HFFc6 (cell line): ENCODE data around the gene ZSCAN30. TPM values are rescaled to one million over a fixed set of nuclear protein-coding genes. Genes with fewer than 3 reads are reported as not detected.

Source experiments
- DNase-seq: peaks from one replicate; pipeline ENCODE4 v3.0.0-alpha.2; 2018
- H3K27ac Mint-ChIP-seq: 2 replicates; pipeline ENCODE4 v1.8.0; 2020; ENCODE audit warnings: mild to moderate bottlenecking, mixed read lengths
- H3K27me3 Mint-ChIP-seq: 2 replicates; pipeline ENCODE4 v1.8.0; 2021; ENCODE audit warnings: mild to moderate bottlenecking, moderate library complexity, mixed read lengths; ENCODE audit not compliant: insufficient read depth
- H3K36me3 Mint-ChIP-seq: 2 replicates; pipeline ENCODE4 v1.8.0; 2021; ENCODE audit warnings: low read depth, mixed read lengths
- H3K4me1 Mint-ChIP-seq: 2 replicates; pipeline ENCODE4 v1.8.0; 2020; ENCODE audit warnings: low read depth, mixed read lengths
- H3K4me3 Mint-ChIP-seq: 2 replicates; pipeline ENCODE4 v1.8.0; 2020; ENCODE audit warnings: mild to moderate bottlenecking, moderate library complexity, mixed read lengths
- H3K9me3 Mint-ChIP-seq: 2 replicates; pipeline ENCODE4 v1.8.0; 2020; ENCODE audit warnings: mild to moderate bottlenecking, mixed read lengths
- CTCF ChIP-seq: fragments of 200-600 bp; sonication (generic); IDR thresholded peaks from 2 replicates; pipeline ENCODE4 v1.5.0; 2021; ENCODE audit warnings: antibody characterized with exemption, mild to moderate bottlenecking
- total RNA-seq, 6 experiments: library from RNA; stranded (reverse); fragmentation: NEBNext Ultra II Directional; extraction: Animal tissue kit (Norgen Biotek cat#: 25700); gene quantifications; 2 replicates in 1 of 6; 3 replicates in 5 of 6; pipeline ENCODE4 v1.2.3, GENCODE V29; 2021

ZSCAN30 gene
- total RNA-seq, 6 experiments from 2014 or later = 10.9 to 16.1 (median 14.7) TPM

GRCh38 chr18:35322486-35323458, 32.7 kb upstream of the ZSCAN30 start:
- peaks cover 6% of the 10 kb centered on the region for H3K9me3 Mint-ChIP-seq
- TF ChIP-seq CTCF = no peak
- no peaks in the 10 kb centered on the region for H3K27me3 Mint-ChIP-seq
- H3K4me3 Mint-ChIP-seq = no peak overlapping the region
- peaks cover 40% of the 10 kb centered on the region for H3K4me1 Mint-ChIP-seq
- peaks cover 13% of the 10 kb centered on the region; the same call in 1 of the 2 replicates for H3K36me3 Mint-ChIP-seq
- DNase-seq = peak; percentile 31
- H3K27ac Mint-ChIP-seq = peak overlapping the region; percentile 51

GRCh38 chr18:35311496-35311895, 21.5 kb upstream of the ZSCAN30 start:
- DNase-seq = peak; percentile 47
- no peak overlapping the region; the same call in 1 of the 2 replicates for H3K4me3 Mint-ChIP-seq
- no peak overlapping the region for H3K27ac Mint-ChIP-seq
- peaks cover 87% of the 10 kb centered on the region for H3K9me3 Mint-ChIP-seq
- H3K36me3 Mint-ChIP-seq = peaks cover 69% of the 10 kb centered on the region
- peaks cover 17% of the 10 kb centered on the region for H3K4me1 Mint-ChIP-seq
- H3K27me3 Mint-ChIP-seq = no peaks in the 10 kb centered on the region
- no peak for TF ChIP-seq CTCF

GRCh38 chr18:35306588-35307250, 16.7 kb upstream of the ZSCAN30 start:
- no peak for TF ChIP-seq CTCF
- DNase-seq = no peak
- H3K9me3 Mint-ChIP-seq = peaks cover 96% of the 10 kb centered on the region
- H3K36me3 Mint-ChIP-seq = peaks cover 94% of the 10 kb centered on the region
- H3K4me1 Mint-ChIP-seq = peaks cover 15% of the 10 kb centered on the region
- H3K27ac Mint-ChIP-seq = no peak overlapping the region
- H3K4me3 Mint-ChIP-seq = no peak overlapping the region
- H3K27me3 Mint-ChIP-seq = no peaks in the 10 kb centered on the region

GRCh38 chr18:35303610-35304009, 13.6 kb upstream of the ZSCAN30 start:
- Mint-ChIP-seq H3K27me3 (no peaks in the 10 kb centered on the region), H3K9me3 (peaks cover 96% of the 10 kb centered on the region), H3K27ac (no peak overlapping the region), H3K4me3 (no peak overlapping the region), H3K36me3 (peaks cover 97% of the 10 kb centered on the region), H3K4me1 (no peaks in the 10 kb centered on the region)
- no peak for DNase-seq
- no peak for TF ChIP-seq CTCF

DNA sequence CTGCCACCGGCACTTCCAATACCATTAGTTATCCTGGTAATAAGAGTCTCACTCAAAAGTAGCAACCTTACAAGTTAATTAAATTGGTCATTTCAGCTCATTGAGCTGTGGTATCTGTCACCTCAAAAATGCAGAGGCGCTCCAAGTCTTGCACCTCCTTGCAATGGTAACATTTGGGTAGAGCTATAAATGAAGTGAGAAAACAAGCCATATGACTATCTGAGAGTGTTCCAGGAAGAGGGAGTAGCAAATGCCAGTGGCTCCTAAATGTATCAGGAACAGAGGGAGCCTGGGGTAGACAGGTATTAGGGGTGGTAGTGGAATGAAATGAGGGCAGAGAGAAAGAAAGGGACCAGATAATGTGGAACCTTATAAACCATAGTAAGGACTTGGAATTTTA, 6.0 kb upstream of the ZSCAN30 start:
- peaks cover 2% of the 10 kb centered on the region; the same call in 1 of the 2 replicates for H3K27me3 Mint-ChIP-seq
- peaks cover 14% of the 10 kb centered on the region for H3K4me1 Mint-ChIP-seq
- no peak for DNase-seq
- no peak overlapping the region for H3K4me3 Mint-ChIP-seq
- no peak overlapping the region for H3K27ac Mint-ChIP-seq
- peaks cover 67% of the 10 kb centered on the region for H3K9me3 Mint-ChIP-seq
- peaks cover 100% of the 10 kb centered on the region for H3K36me3 Mint-ChIP-seq
- no peak for TF ChIP-seq CTCF
